ENCODE results near the gene RBM33.

RBM33 gene

DNA sequence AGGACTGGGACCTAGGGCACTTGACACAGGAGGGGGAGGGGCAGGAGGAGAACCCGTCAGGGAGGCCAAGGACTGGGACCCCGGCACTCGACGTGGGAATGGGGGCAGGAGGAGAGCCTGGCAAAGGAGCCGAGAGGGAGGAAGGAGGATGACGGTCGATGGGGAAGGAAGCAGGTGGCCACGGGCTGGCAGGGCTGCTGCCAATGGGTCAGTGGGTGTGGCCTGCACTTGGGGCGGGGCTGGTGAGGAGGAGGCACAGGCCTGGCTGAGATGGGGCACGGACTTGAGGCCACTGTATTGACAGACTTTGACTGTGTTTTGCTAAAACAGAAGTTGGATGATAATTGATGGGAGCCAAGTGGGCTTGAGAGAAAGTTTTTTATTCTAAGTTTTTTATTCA lies 68.9 kb downstream of the RBM33 start:
- DNase-seq (ENCODE audit: extremely low spot score): no peak
- POLR2A ChIA-PET: no interaction called here
- CTCF ChIA-PET: no interaction called here

DNA sequence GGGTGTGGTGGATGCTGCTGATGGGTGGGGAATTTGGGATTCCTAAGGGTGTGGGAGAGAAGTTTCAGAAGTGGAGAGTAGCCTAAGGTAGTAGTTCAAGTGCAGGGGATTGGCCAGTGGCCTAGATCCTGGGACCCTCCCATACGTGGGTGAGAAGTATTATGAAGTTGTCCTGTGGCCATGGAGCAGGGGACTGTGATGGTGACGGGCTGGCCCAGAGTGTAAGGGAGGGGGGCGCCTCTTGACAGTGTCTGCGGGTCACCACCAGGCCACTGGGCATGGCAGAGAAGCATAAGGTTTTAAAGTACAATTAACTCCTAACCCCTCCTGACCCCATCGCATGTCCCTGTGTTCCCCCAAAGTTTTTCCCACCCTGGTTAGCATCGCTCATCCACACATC lies 70.2 kb downstream of the RBM33 start:
- POLR2A ChIA-PET: interaction anchor here (1.0 kb wide), 1 partner anchor 70 kb away, joined by 3 read pairs; the partner anchor contains the start of gene RBM33
- TF ChIP-seq FOXK2 (IDR thresholded peaks at IDR 0.05) (no peak), BHLHE40 (IDR thresholded peaks at IDR 0.05; ENCODE audit: borderline replicate concordance) (no peak), HDGF (IDR thresholded peaks at IDR 0.05; ENCODE audit: borderline replicate concordance) (no peak), ARNT (IDR thresholded peaks at IDR 0.05) (no peak), SUZ12 (IDR thresholded peaks at IDR 0.05) (no peak), FOXM1 (IDR thresholded peaks at IDR 0.05; ENCODE audit: borderline replicate concordance) (no peak), LEF1 (IDR thresholded peaks at IDR 0.05; ENCODE audit: borderline replicate concordance) (no peak), L3MBTL2 (conservative IDR thresholded peaks at IDR 0.05) (no peak), TARDBP (IDR thresholded peaks at IDR 0.05) (no peak), ELF4 (IDR thresholded peaks at IDR 0.05) (no peak), SP1 (IDR thresholded peaks at IDR 0.05) (no peak), CTBP1 (IDR thresholded peaks at IDR 0.05; ENCODE audit: borderline replicate concordance) (no peak), NFRKB (IDR thresholded peaks at IDR 0.05) (no peak)
- TF ChIP-seq, protein P1, sequence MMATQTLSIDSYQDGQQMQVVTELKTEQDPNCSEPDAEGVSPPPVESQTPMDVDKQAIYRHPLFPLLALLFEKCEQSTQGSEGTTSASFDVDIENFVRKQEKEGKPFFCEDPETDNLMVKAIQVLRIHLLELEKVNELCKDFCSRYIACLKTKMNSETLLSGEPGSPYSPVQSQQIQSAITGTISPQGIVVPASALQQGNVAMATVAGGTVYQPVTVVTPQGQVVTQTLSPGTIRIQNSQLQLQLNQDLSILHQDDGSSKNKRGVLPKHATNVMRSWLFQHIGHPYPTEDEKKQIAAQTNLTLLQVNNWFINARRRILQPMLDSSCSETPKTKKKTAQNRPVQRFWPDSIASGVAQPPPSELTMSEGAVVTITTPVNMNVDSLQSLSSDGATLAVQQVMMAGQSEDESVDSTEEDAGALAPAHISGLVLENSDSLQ (IDR thresholded peaks at IDR 0.05): no peak
- DNase-seq (ENCODE audit: extremely low spot score): no peak
- CTCF ChIA-PET: no interaction called here

More for the DNA sequence above, 68.9 kb downstream of the RBM33 start:
- TF ChIP-seq BHLHE40 (IDR thresholded peaks at IDR 0.05; ENCODE audit: borderline replicate concordance) (no peak), TARDBP (IDR thresholded peaks at IDR 0.05) (no peak), FOXK2 (IDR thresholded peaks at IDR 0.05) (no peak), NFRKB (IDR thresholded peaks at IDR 0.05) (no peak), L3MBTL2 (conservative IDR thresholded peaks at IDR 0.05) (no peak), FOXA1 (IDR thresholded peaks at IDR 0.05) (no peak), ARNT (IDR thresholded peaks at IDR 0.05) (no peak), SP1 (IDR thresholded peaks at IDR 0.05) (no peak), CTBP1 (IDR thresholded peaks at IDR 0.05; ENCODE audit: borderline replicate concordance) (no peak), FOXM1 (IDR thresholded peaks at IDR 0.05; ENCODE audit: borderline replicate concordance) (no peak), SUZ12 (IDR thresholded peaks at IDR 0.05) (no peak), HDGF (IDR thresholded peaks at IDR 0.05; ENCODE audit: borderline replicate concordance) (no peak), LEF1 (IDR thresholded peaks at IDR 0.05; ENCODE audit: borderline replicate concordance) (no peak), ZNF384 (IDR thresholded peaks at IDR 0.05) (no peak)
- TF ChIP-seq, protein P1 (IDR thresholded peaks at IDR 0.05): no peak

DNA sequence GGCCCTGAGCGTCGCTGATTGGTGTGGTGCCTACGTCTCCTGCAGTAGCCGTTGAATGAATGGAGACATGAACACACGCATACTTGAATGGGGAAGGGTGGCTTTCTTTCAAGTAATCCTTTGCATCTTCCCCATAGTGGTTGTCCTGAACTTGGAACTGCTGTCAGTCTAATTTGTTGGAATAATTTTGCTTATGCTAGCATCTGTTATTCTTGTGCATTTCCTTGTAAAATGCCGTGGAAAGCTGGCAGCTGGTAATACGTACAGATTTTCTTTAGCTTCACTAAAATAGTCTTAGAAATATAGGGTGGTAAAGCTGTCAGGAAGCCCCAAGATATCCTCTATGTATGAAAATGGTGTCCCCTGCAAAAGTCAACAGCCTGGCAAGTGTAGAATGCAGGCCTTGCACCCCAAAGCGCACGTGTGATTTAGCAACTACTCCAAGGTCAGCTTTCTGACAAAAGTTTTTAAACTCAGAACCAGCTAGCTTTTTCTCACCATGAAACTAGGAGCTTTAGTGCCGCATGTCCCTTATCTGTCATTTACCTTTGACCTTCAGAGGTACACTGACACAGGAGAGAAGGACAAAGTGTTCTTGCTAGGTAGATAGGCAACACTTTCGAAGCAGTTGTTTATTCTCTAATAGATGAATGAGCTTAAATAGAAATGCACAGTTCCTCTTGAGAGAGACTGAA lies 70.8 kb downstream of the RBM33 start:
- no peak for DNase-seq (ENCODE audit: extremely low spot score)
- TF ChIP-seq LEF1 (IDR thresholded peaks at IDR 0.05; ENCODE audit: borderline replicate concordance) (no peak), TARDBP (IDR thresholded peaks at IDR 0.05) (no peak), FOXA1 (IDR thresholded peaks at IDR 0.05) (no peak), SP1 (IDR thresholded peaks at IDR 0.05) (no peak), FOXK2 (IDR thresholded peaks at IDR 0.05) (no peak), NFRKB (IDR thresholded peaks at IDR 0.05) (no peak), FOXM1 (IDR thresholded peaks at IDR 0.05; ENCODE audit: borderline replicate concordance) (no peak), CTBP1 (IDR thresholded peaks at IDR 0.05; ENCODE audit: borderline replicate concordance) (no peak), L3MBTL2 (conservative IDR thresholded peaks at IDR 0.05) (no peak), ELF4 (IDR thresholded peaks at IDR 0.05) (no peak), ZNF384 (IDR thresholded peaks at IDR 0.05) (no peak), SUZ12 (IDR thresholded peaks at IDR 0.05) (no peak)
- CTCF ChIA-PET: interaction anchor here (0.6 to 0.7 kb wide), 2 partner anchors 116 to 319 kb away, joined by 3 read pairs; no protein-coding TSS in a partner anchor
- POLR2A ChIA-PET: interaction anchor here (1.0 kb wide), 1 partner anchor 71 kb away, joined by 3 read pairs; the partner anchor contains the start of gene RBM33

DNA sequence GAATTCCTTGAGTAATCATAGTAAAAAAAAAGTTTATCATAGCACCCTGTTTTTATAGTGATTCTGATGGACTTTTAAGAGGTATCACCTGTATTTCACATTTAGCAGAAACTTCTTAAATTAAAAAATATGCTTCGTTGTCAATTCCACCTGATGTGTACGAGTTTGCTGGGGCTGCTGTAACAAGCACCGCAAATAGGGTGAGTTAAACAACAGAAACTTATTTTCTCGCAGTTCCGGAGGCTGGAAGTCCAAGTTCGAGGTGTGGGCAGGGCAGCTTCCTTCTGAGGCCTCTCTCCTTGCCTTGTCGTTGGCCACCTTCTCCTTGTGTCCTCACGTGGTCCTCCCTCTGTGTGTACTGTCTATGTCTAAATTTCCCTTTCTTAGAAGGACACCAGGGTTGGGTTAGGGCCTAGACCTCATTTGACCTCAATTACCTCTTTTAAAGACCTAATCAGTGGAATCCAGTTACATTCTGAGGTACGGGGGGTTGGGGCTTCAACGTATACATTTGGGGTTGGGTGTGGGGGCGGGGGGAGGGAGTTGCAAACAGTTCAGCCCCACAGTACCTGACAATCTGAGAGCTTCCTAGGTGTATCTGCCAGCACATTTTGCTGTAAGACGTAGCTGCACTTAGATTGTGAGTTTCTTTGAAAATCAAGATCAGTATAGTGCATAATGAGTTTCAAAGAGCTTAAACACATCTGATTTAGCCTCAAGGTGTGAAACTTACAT lies 72.7 kb downstream of the RBM33 start:
- TF ChIP-seq SUZ12 (IDR thresholded peaks at IDR 0.05): no peak
- no peak for TF ChIP-seq ARNT (IDR thresholded peaks at IDR 0.05)
- no peak for TF ChIP-seq TARDBP (IDR thresholded peaks at IDR 0.05)
- no peak for TF ChIP-seq CTBP1 (IDR thresholded peaks at IDR 0.05; ENCODE audit: borderline replicate concordance)
- no peak for TF ChIP-seq ZNF384 (IDR thresholded peaks at IDR 0.05)
- no peak for TF ChIP-seq BHLHE40 (IDR thresholded peaks at IDR 0.05; ENCODE audit: borderline replicate concordance)
- TF ChIP-seq SP1 (IDR thresholded peaks at IDR 0.05): no peak
- TF ChIP-seq L3MBTL2 (conservative IDR thresholded peaks at IDR 0.05): no peak
- no peak for TF ChIP-seq NFRKB (IDR thresholded peaks at IDR 0.05)
- TF ChIP-seq, protein P1 (IDR thresholded peaks at IDR 0.05): no peak
- no peak for TF ChIP-seq HDGF (IDR thresholded peaks at IDR 0.05; ENCODE audit: borderline replicate concordance)
- TF ChIP-seq FOXA1 (IDR thresholded peaks at IDR 0.05): no peak
- no peak for DNase-seq (ENCODE audit: extremely low spot score)
- POLR2A ChIA-PET: interaction anchor here (1.9 kb wide), 1 partner anchor 73 kb away, joined by 4 read pairs; the partner anchor contains the start of gene RBM33
- CTCF ChIA-PET: interaction anchor here (0.6 kb wide), 1 partner anchor 10 kb away, joined by 3 read pairs; no protein-coding TSS in a partner anchor

DNA sequence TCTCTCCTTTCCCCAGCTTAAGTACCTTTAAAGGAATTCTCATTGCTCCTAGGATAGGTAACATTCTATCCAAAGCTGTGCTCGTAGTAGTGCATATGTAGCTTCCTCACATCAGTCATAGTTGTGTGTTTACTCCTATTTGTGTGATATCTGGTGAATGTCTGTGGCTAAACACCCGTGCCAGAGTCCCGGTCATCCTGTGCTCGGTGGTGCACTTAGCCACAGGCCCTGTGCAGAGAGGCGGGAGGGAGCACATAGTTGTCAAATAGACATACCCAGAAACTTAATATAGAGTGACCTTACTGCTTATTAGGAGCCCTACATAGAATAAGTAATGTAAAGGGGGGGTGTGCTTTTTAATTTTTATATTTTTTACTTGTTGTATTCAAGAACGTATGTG lies 76.6 kb downstream of the RBM33 start:
- TF ChIP-seq CTBP1 (IDR thresholded peaks at IDR 0.05; ENCODE audit: borderline replicate concordance): no peak
- TF ChIP-seq SP1 (IDR thresholded peaks at IDR 0.05): no peak
- TF ChIP-seq ARNT (IDR thresholded peaks at IDR 0.05): no peak
- TF ChIP-seq FOXM1 (IDR thresholded peaks at IDR 0.05; ENCODE audit: borderline replicate concordance): no peak
- no peak for TF ChIP-seq TARDBP (IDR thresholded peaks at IDR 0.05)
- TF ChIP-seq, protein P1 (IDR thresholded peaks at IDR 0.05): no peak
- TF ChIP-seq SUZ12 (IDR thresholded peaks at IDR 0.05): no peak
- TF ChIP-seq HDGF (IDR thresholded peaks at IDR 0.05; ENCODE audit: borderline replicate concordance): no peak
- TF ChIP-seq FOXK2 (IDR thresholded peaks at IDR 0.05): no peak
- no peak for TF ChIP-seq ZNF384 (IDR thresholded peaks at IDR 0.05)
- TF ChIP-seq LEF1 (IDR thresholded peaks at IDR 0.05; ENCODE audit: borderline replicate concordance): no peak
- TF ChIP-seq NFRKB (IDR thresholded peaks at IDR 0.05): no peak

More for the DNA sequence above, 76.6 kb downstream of the RBM33 start:
- no peak for DNase-seq (ENCODE audit: extremely low spot score)
- CTCF ChIA-PET: no interaction called here
- POLR2A ChIA-PET: no interaction called here
